NOMO-1 treated with dmso at 0.1 percent for 144 hours (cell line): ENCODE results near the gene TBC1D5.
"Not testable (repeated sequence)": the region's sequence is repeated elsewhere in the genome, so short reads cannot be mapped to it uniquely, and the experiment has no call there.

Source experiments
- DNase-seq: peaks from one replicate; lab custom pipeline; 2025; ENCODE audit not compliant: unreplicated experiment; lab: John Stamatoyannopoulos, UW

Gene TBC1D5

GRCh38 chr3:17369973-17370372 lies 372.5 kb downstream of the TBC1D5 start:
- DNase-seq: no peak

DNA sequence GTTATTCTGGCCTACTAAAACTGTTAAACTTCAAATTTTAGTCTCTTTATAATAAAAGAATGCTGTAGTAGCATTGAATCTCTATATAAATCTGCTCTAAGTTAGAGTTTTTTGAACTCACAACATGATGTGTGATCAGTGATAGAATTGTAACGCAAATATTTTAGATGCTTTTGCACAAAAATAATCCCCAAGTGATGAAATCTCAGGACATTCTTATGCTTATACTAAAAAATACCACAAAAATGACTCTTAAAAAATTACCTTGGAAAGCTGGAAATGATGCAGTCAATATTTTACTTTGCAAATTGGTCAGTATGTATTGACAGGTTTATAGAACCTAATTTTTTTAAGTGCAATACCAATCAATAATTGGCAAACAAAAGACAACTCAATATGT lies 375.3 kb downstream of the TBC1D5 start:
- DNase-seq: no peak

DNA sequence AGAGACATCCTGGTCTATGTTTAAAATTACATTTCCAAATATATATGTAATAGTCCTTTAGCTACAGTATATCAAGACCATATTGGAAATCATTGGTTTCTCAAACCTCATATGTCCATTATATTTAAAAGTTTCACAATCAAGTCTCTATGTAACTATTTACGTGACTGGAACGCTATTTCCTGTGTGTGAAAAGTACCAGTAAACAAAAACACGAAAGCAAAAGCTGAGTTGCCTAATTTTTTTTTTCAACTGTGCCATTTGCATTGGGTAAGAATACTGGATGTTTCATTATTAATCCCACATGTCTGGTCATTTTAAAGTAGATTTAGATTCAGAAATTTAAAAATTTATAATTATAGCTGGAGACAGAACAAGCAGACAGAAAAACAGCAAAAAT lies 381.4 kb downstream of the TBC1D5 start:
- no peak for DNase-seq

DNA sequence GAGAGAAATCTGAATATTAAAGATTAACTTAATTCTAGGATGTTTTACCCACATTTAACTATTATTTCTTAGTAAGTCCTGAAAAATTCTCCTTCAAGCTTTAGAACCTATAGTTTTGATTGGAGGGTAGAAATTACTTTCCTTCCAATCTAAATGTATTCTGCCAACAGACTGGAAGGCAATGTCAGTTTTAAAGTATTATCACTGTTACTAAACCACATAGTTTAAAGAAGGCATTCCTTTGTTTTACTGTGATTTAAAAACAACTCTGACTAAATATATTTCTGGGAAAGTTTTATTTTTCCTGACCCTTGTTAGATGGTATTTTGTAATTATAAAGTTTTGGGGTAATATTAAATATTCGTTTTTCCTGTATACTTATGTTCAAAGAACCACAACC lies 382.5 kb downstream of the TBC1D5 start:
- no peak for DNase-seq

DNA sequence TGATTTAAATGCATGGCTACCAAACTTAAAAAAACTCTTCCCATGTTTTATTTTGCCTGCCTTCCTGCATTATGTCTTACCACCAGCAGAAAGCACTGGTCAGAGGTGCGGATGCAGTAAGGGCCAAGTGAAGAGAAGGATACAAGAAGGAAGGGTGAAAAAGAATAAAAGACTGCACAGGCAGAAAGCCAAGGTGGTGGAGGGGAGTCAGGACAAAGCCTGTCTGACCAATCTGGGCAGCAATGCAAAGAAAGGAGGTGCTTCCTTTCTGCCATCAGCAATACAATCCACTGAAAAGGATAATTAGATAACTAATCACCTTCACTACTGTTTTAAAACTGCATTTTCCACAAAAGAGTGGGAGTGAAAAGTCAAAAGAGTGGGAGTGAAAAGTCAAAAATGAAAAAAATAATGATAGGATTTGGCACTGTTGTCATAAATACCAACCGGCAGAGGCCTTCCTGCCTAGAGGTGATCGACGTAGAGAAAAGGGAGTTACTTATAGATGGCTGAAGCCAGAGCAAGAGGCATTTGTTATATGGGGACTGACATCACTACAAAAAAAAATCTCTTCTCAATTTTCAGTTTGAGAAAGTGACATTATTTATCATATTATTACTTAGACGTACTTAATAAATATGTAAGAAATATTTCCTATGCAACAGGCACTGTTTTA lies 385.3 kb downstream of the TBC1D5 start:
- DNase-seq: no peak

DNA sequence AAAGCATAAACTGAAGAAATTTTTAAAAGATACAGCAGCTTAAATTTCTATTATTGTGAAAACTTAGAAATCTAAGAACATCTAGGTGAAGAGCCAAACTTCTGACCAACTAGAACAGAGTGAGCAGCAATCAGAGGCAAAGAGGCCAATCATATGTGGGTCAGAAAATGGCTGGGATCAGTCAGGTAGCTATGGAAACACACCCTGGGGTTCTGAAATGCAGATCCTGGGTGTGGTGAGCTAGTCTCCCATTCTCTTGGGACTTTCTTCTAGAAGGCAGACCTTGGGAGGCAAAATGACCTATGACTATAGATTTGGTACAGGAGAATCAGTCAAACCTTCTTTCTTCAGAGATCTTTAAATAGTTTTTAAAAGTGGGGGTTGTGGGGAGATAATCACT lies 385.8 kb downstream of the TBC1D5 start:
- DNase-seq: no peak

- DNase-seq: no peak
Measured at GRCh38 chr3:17355591-17355990, 386.8 kb downstream of the TBC1D5 start.

DNA sequence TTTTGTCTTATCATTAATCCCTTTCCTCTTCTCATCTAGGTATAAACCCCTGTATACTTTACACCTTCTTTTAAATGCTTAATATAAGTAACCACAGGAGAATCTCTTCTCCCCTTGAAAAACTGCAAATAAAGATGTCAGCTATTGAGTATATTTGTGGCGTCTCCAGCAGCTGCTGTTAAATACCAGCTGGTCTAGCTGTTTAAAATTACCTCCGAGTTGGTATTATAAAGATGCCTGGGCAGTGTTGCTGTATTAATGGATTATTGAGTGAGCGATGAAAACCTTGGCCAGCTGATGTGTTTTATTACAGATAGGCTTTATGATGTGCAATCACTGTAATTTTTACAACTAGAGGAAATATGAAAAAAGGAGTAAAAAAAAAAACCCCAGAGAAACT lies 388.1 kb downstream of the TBC1D5 start:
- DNase-seq: no peak

DNA sequence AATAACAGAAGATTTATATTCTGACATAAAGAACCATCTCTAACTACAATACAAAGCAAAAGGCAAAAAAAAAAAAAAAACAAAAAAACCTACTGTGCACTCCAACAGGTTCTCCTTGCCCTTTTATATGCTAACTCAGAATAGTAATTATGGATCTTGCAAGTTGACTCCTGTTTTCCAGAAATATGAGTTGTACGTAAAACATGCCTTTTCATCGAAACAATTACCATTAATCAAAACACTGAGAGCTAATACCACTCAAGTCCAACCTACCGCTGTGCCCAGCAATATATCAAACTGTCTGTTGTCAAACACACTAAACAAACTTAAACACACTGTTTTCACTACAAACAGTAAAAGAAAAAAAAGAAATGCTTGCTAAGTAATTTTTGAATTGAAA lies 389.8 kb downstream of the TBC1D5 start:
- DNase-seq: no peak

GRCh38 chr3:17351193-17351592 lies 391.2 kb downstream of the TBC1D5 start:
- not testable (repeated sequence) for DNase-seq

- no peak for DNase-seq
Measured at GRCh38 chr3:17349093-17349492, 393.3 kb downstream of the TBC1D5 start.

- DNase-seq: no peak
Measured at GRCh38 chr3:17342119-17342518, 400.3 kb downstream of the TBC1D5 start.

- no peak for DNase-seq
Measured at GRCh38 chr3:17340693-17341092, 401.7 kb downstream of the TBC1D5 start.

- no peak for DNase-seq
Measured at GRCh38 chr3:17340261-17340660, 402.2 kb downstream of the TBC1D5 start.

DNA sequence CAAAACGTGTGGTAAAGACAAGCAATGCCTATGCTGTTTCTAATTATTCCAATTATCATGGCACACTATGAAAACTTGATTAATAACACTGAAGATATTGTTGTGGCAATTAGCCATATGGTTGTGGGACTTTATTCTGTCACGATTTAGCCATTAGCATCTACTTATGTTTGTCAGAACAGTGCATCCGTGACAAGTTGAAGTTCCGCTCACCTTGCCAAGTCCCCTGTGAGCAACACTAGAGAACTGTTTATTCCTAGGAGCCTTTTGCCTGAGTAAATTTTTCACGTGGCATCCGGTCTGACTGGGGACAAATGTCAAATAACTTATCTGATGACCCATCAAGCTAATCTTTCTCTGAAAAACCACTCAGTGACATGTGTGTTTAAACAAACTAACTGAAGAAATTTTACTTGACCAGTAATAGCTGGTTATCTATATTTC lies 403.3 kb downstream of the TBC1D5 start:
- DNase-seq: no peak

DNA sequence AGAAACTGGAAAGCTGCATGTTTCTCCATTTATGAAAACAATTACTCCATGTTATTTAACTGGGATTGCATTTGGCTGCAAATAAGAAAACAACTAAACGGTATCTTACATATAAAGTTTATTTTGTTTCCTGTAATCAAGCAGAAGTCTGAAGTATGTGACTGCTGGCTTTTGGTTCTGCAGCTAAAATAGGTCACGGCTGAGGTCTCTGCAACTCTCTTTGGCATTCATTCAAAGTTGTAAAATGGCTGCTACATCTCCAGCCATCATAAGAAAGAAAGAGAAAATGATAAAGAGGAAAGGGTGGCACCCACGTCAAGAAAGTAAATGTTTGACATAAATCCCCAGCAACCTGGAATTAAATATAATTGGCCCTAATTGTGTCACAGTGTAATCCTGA lies 406.1 kb downstream of the TBC1D5 start:
- DNase-seq: no peak

DNA sequence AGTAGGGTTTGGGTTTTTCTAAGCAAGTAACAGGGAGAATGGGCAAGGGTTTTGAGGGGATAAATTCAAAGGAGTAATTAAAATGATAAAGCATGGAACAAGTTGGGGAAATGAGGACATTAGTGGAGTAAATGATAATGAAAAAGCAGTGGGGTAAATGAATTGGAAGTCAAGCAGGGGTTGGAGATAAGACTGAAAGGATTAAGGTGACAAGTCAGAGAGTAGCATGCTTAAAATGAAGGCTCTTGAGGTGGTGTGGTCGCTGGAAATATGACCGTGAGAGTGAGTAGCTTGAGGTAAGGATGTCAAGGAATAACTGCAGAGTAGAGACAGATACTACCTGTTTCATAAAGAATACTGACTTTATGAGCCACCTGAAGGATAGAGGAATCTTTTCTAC lies 408.5 kb downstream of the TBC1D5 start:
- DNase-seq: no peak

DNA sequence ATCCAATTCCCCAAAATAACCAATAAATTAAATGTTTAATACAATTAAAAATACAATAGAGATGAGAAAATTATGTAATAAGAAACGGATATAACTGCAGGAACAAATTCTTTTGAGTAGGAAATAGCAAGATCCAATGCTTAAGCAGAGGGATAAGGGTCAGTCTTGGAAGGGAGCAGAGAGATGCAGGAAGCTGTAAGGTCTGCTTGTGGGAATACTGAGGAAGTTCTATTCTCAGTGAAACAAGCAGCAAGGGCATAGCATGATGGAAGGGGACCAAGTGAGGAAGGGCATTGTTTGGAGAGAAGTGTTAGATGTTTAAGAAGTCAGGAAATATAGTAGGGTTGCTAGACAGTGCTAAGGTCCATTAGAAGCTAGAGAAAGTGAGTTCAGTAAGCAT lies 409.0 kb downstream of the TBC1D5 start:
- no peak for DNase-seq

DNA sequence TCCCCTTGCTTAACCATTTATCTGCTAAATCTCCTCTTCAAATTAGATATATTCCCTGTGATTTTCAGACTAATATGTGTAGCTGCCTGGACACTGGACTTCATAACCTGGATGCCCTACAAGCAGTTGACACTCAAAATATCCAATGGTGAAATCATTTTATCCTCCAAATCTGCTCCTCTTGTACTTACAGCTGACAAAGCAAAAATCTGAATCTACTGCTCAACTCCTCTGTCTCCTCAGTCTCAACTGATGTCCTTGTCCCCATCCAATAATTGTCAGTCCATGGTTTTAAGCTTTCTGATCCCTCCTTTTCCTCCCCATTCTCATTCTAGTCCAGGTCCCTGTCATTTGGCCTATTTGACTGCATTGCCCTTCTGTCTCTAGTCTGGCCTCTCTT lies 411.8 kb downstream of the TBC1D5 start:
- no peak for DNase-seq

DNA sequence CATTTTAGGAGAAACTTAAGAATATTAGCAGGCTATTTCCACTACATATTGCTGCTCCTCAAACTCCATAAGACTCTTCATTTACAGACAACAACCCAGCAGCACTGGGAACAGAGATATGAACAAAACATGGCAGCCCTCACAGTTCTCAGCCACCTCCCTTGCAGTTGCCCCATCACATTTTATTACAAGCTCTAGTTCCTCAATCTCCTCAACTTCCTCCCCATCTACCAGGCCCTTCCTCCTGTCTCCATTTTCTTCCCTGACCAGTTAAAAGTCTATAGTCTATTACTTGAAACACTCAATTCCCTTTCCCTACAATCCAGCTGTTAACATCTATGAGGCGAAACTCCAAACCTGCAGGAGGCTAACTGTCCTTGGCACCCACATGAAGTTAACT lies 412.5 kb downstream of the TBC1D5 start:
- DNase-seq: peak; percentile 68

- no peak for DNase-seq
Measured at GRCh38 chr3:17322106-17322793, 420.2 kb downstream of the TBC1D5 start.

DNA sequence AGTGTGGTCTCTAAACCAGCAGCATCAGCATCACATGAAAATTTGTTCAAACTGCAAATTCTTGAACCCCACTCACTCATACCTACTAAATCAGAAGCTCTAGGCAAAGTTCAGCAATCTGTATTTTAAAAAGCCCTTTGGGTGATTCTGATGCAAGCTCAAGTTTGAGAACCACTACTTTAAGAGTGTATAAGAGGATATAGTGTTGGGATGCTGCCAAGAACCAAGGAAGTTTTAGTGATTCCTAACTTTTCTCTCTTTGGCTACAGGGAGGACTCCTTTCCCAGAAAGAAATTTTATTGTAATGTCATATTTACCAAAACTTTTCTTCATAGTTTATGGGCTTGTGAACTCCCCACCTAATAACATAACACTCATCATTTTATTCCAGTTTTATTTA lies 422.2 kb downstream of the TBC1D5 start:
- no peak for DNase-seq

DNA sequence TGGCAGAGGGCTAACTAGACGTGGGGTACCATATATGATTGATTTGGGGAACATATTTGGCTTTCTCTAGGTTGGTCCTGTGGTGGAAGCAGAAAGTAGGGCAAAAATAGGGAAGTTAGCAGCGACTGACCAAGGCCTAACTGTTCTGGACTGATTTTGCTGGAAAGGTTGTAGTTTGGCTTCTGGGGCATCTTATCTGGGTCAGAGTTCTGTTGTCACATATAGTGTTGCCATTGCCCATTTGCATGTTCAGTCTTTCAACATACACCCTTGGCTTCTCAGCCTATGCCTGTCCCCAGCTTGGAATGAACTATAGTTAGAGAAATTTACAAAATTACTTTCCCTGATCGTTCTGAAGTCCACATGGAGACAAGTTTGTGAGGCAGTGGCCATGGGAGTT lies 426.5 kb downstream of the TBC1D5 start:
- no peak for DNase-seq
